ENCODE measurements around the gene KCNH4.

DNA sequence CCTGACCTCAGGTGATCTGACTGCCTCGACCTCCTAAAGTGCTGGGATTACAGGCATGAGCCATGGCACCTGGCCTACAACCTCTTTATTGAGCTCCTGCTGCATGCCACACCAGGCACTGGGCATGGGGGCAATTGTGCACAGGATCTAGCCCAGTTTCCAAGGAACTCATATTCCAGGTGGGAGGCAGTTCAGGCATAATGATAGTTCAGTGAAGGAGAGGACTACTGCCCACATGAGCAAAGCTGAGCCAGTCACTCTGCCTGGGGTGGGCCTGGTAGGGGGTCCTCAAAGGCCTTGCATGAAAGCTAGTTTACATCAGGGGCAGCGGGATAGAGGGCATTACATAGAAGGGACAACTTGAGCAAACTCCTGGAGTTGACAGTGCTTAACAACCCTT is 6.9 kb upstream of the KCNH4 start:
- TF ChIP-seq, protein P1, sequence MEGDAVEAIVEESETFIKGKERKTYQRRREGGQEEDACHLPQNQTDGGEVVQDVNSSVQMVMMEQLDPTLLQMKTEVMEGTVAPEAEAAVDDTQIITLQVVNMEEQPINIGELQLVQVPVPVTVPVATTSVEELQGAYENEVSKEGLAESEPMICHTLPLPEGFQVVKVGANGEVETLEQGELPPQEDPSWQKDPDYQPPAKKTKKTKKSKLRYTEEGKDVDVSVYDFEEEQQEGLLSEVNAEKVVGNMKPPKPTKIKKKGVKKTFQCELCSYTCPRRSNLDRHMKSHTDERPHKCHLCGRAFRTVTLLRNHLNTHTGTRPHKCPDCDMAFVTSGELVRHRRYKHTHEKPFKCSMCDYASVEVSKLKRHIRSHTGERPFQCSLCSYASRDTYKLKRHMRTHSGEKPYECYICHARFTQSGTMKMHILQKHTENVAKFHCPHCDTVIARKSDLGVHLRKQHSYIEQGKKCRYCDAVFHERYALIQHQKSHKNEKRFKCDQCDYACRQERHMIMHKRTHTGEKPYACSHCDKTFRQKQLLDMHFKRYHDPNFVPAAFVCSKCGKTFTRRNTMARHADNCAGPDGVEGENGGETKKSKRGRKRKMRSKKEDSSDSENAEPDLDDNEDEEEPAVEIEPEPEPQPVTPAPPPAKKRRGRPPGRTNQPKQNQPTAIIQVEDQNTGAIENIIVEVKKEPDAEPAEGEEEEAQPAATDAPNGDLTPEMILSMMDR (IDR thresholded peaks at IDR 0.05): no peak
- no peak for TF ChIP-seq EZH2 (IDR thresholded peaks at IDR 0.05; ENCODE audit: borderline replicate concordance, insufficient read depth, low read depth, low read length, poor library complexity, severe bottlenecking)

All from B cell (primary cell).